DOHH2 (cell line): Measurements from ENCODE around the gene TDRD7.

Experiments used
- H3F3A ChIP-seq: fragments of 200-600 bp; sonication (generic), shearing (Covaris generic); 2 replicates; pipeline ENCODE4 v1.6.0; 2016; ENCODE audit warnings: antibody characterized with exemption, mild to moderate bottlenecking; ENCODE audit not compliant: control insufficient read depth, insufficient read depth
- H3K27ac ChIP-seq: fragments of 200-600 bp; sonication (generic); 2 replicates; pipeline ENCODE4 v1.5.1; 2014; ENCODE audit warnings: low read depth, mild to moderate bottlenecking, low read length, moderate library complexity
- H3K27me3 ChIP-seq: fragments of 200-600 bp; sonication (generic); 2 replicates; pipeline ENCODE4 v1.6.1; 2014; ENCODE audit warnings: mild to moderate bottlenecking, low read length, mixed read lengths; ENCODE audit not compliant: control insufficient read depth
- H3K36me3 ChIP-seq: fragments of 200-600 bp; sonication (generic); 2 replicates; pipeline ENCODE4 v1.6.1; 2014; ENCODE audit warnings: mild to moderate bottlenecking, low read length, moderate library complexity, mixed read lengths; ENCODE audit not compliant: control insufficient read depth
- H3K4me1 ChIP-seq: fragments of 200-600 bp; sonication (generic); 2 replicates; pipeline ENCODE4 v1.6.1; 2014; ENCODE audit warnings: mild to moderate bottlenecking, low read length, mixed read lengths; ENCODE audit not compliant: control insufficient read depth
- H3K4me2 ChIP-seq: fragments of 200-600 bp; sonication (generic); 2 replicates; pipeline ENCODE4 v1.6.0; 2014; ENCODE audit warnings: mild to moderate bottlenecking, low read length, moderate library complexity
- H3K4me3 ChIP-seq: fragments of 200-600 bp; sonication (generic); 2 replicates; pipeline ENCODE4 v1.5.1; 2014; ENCODE audit warnings: mild to moderate bottlenecking, low read length, mixed read lengths
- H3K79me2 ChIP-seq: fragments of 200-600 bp; sonication (generic); 2 replicates; pipeline ENCODE4 v1.6.1; 2014; ENCODE audit warnings: mild to moderate bottlenecking, low read length, mixed read lengths; ENCODE audit not compliant: control insufficient read depth
- H3K9me2 ChIP-seq: fragments of 200-600 bp; sonication (generic); replicated peaks from 2 replicates; pipeline ENCODE4 v1.6.1; 2014; ENCODE audit warnings: mild to moderate bottlenecking, low read length, mixed read lengths; ENCODE audit not compliant: control insufficient read depth
- H3K9me3 ChIP-seq: fragments of 200-600 bp; sonication (generic); 2 replicates; pipeline ENCODE4 v1.6.1; 2014; ENCODE audit warnings: antibody characterized with exemption, low read length, mixed read lengths; ENCODE audit not compliant: control insufficient read depth, insufficient read depth
- H4K20me1 ChIP-seq: fragments of 200-600 bp; sonication (generic); 2 replicates; pipeline ENCODE4 v1.6.0; 2014; ENCODE audit warnings: low read depth, mild to moderate bottlenecking, antibody characterized with exemption, low read length, moderate library complexity; ENCODE audit not compliant: control insufficient read depth, insufficient read depth
- CTCF ChIP-seq: fragments of 200-600 bp; sonication (generic); IDR thresholded peaks from one replicate; pipeline ENCODE4 v1.5.1; 2014; ENCODE audit warnings: antibody characterized with exemption, mild to moderate bottlenecking, low read depth, low read length; ENCODE audit not compliant: poor library complexity, severe bottlenecking
- EZH2phosphoT487 ChIP-seq: fragments of 200-600 bp; sonication (generic); IDR thresholded peaks from 2 replicates; pipeline ENCODE4 v1.6.1; 2017; ENCODE audit warnings: borderline replicate concordance, mild to moderate bottlenecking, antibody characterized with exemption, low read length, moderate library complexity, mixed read lengths

Gene TDRD7

GRCh38 chr9:97373331-97373730 lies 38.6 kb upstream of the TDRD7 start:
- no peaks in the 10 kb centered on the region for H3K27me3 ChIP-seq
- no peak overlapping the region for H3K27ac ChIP-seq
- H4K20me1 ChIP-seq = no peaks in the 10 kb centered on the region
- TF ChIP-seq CTCF = no peak
- H3F3A ChIP-seq = no peaks in the 10 kb centered on the region
- H3K4me2 ChIP-seq = no peak overlapping the region
- no peaks in the 10 kb centered on the region for H3K9me2 ChIP-seq
- no peaks in the 10 kb centered on the region for H3K9me3 ChIP-seq
- H3K79me2 ChIP-seq = no peaks in the 10 kb centered on the region
- H3K36me3 ChIP-seq = no peaks in the 10 kb centered on the region
- H3K4me3 ChIP-seq = no peak overlapping the region
- no peaks in the 10 kb centered on the region for H3K4me1 ChIP-seq

- no peaks in the 10 kb centered on the region for H3K4me1 ChIP-seq
- no peak overlapping the region for H3K27ac ChIP-seq
- no peaks in the 10 kb centered on the region for H4K20me1 ChIP-seq
- no peaks in the 10 kb centered on the region for H3K27me3 ChIP-seq
- H3K9me2 ChIP-seq = no peaks in the 10 kb centered on the region
- TF ChIP-seq EZH2phosphoT487 (no peak), CTCF (no peak)
- no peak overlapping the region for H3K4me2 ChIP-seq
- H3K9me3 ChIP-seq = no peaks in the 10 kb centered on the region
- H3K36me3 ChIP-seq = no peaks in the 10 kb centered on the region
- no peaks in the 10 kb centered on the region for H3K79me2 ChIP-seq
- no peak overlapping the region for H3K4me3 ChIP-seq
- H3F3A ChIP-seq = no peaks in the 10 kb centered on the region
Measured at GRCh38 chr9:97374811-97375210, 37.1 kb upstream of the TDRD7 start.

GRCh38 chr9:97376902-97377301 lies 35.0 kb upstream of the TDRD7 start:
- Histone ChIP-seq H4K20me1 (no peaks in the 10 kb centered on the region), H3K9me3 (no peaks in the 10 kb centered on the region), H3K9me2 (no peaks in the 10 kb centered on the region), H3K36me3 (no peaks in the 10 kb centered on the region), H3K27me3 (no peaks in the 10 kb centered on the region), H3K4me2 (no peak overlapping the region), H3K4me1 (no peaks in the 10 kb centered on the region), H3K4me3 (no peak overlapping the region), H3K79me2 (no peaks in the 10 kb centered on the region), H3F3A (no peaks in the 10 kb centered on the region), H3K27ac (no peak overlapping the region)
- TF ChIP-seq EZH2phosphoT487 (no peak), CTCF (no peak)

GRCh38 chr9:97382099-97382718 lies 29.7 kb upstream of the TDRD7 start:
- H3K4me1 ChIP-seq = no peaks in the 10 kb centered on the region
- no peaks in the 10 kb centered on the region for H3F3A ChIP-seq
- H4K20me1 ChIP-seq = no peaks in the 10 kb centered on the region
- no peak overlapping the region for H3K4me3 ChIP-seq
- H3K27me3 ChIP-seq = no peaks in the 10 kb centered on the region
- no peaks in the 10 kb centered on the region for H3K36me3 ChIP-seq
- H3K79me2 ChIP-seq = no peaks in the 10 kb centered on the region
- no peak overlapping the region for H3K27ac ChIP-seq
- H3K9me3 ChIP-seq = no peaks in the 10 kb centered on the region
- no peak overlapping the region for H3K4me2 ChIP-seq
- no peaks in the 10 kb centered on the region for H3K9me2 ChIP-seq
- TF ChIP-seq CTCF (no peak), EZH2phosphoT487 (no peak)
